ENCODE results near the gene MTARC2. TPM values are rescaled to one million over a fixed set of nuclear protein-coding genes. Genes with fewer than 3 reads are reported as not detected.

The MTARC2 gene
- total RNA-seq (2022; extraction: Qiagen RNA extraction; ENCODE audit: low read depth) = 11.1 to 13.7 TPM (median 12.9 TPM) in 5 replicates

GRCh38 chr1:220748089-220748934, at the start of gene MTARC2:
Gene MTARC2, plus strand, starts transcription at chr1:220748322. Its CDS starts 210 bp downstream, at chr1:220748532.

GRCh38 chr1:220786337-220787068, 38.4 kb downstream of the MTARC2 start, which contains the start of gene MTARC1:
Gene MTARC1, plus strand, starts transcription at chr1:220786913. Its CDS starts 32 bp downstream, at chr1:220786945.

Other genes starting within 250 kb of the MTARC2 start
- gene MARK1, start 220.2 kb upstream of the MTARC2 start, total RNA-seq (2022; extraction: Qiagen RNA extraction; ENCODE audit: low read depth) = 0.05 to 0.22 TPM (median 0.09 TPM) in 5 replicates
- 4.9 to 6.8 TPM (median 5.7 TPM) in 5 replicates for gene C1orf115, start 58.0 kb upstream of the MTARC2 start, total RNA-seq (2022; extraction: Qiagen RNA extraction; ENCODE audit: low read depth)
- 8.2 to 12.0 TPM (median 9.9 TPM) in 5 replicates for gene MTARC1, start 38.6 kb downstream of the MTARC2 start, total RNA-seq (2022; extraction: Qiagen RNA extraction; ENCODE audit: low read depth)
- gene HLX, start 131.1 kb downstream of the MTARC2 start, total RNA-seq (2022; extraction: Qiagen RNA extraction; ENCODE audit: low read depth) = 3.9 to 6.2 TPM (median 5.3 TPM) in 5 replicates